Body of pancreas (tissue), 4 donors: Measurements from ENCODE around the gene ACAD9. TPM values are rescaled to one million over a fixed set of nuclear protein-coding genes. Genes with fewer than 3 reads are reported as not detected.

Source experiments
- ATAC-seq: fragments of 150-250 bp; one replicate; pipeline ENCODE4 v1.9.1; 2016
- DNase-seq, 4 donors: peaks; one replicate each; pipeline ENCODE4 v3.0.0-alpha.2; 2019
- H3K27ac ChIP-seq, 4 donors: fragments of 200-600 bp; sonication (generic); 1 replicate in 3 of 4; 2 replicates in 1 of 4; pipeline versions ENCODE4 v1.5.1 to v1.6.1; 2016 to 2019; ENCODE audit warnings: mild to moderate bottlenecking in 1 of 4, mixed read lengths in 1 of 4, moderate library complexity in 1 of 4
- H3K27me3 ChIP-seq, 2 donors: fragments of 200-600 bp; sonication (generic); one replicate each; pipeline ENCODE4 v1.6.0; 2016; ENCODE audit warnings: mild to moderate bottlenecking in 1 of 2
- H3K36me3 ChIP-seq, 2 donors: fragments of 200-600 bp; sonication (generic); replicated peaks in 1 of 2; 2 replicates each; pipeline ENCODE4 v1.5.1; 2016; ENCODE audit warnings: low read depth in 2 of 2; ENCODE audit not compliant: insufficient read depth in 1 of 2
- H3K4me1 ChIP-seq: fragments of 200-600 bp; sonication (generic); one replicate; pipeline ENCODE4 v1.6.0; 2016
- H3K4me3 ChIP-seq, 2 donors: fragments of 200-600 bp; sonication (generic); 1 replicate in 1 of 2; 2 replicates in 1 of 2; pipeline ENCODE4 v1.5.1; 2016 to 2019
- H3K9me3 ChIP-seq, 3 donors: fragments of 200-600 bp; sonication (generic); 1 replicate in 2 of 3; 2 replicates in 1 of 3; pipeline ENCODE4 v1.5.1; 2016
- CTCF ChIP-seq, 7 experiments: fragments of 450-650 bp in 4 of 7; fragments of 200-600 bp in 3 of 7; sonication (generic) in 3 of 7; IDR thresholded peaks; one replicate each; pipeline ENCODE4 v1.5.1; 2016 to 2019; ENCODE audit warnings: antibody characterized with exemption in 7 of 7
- POLR2A ChIP-seq, 3 donors: fragments of 450-650 bp; IDR thresholded peaks; one replicate each; pipeline ENCODE4 v1.6.1; 2016; ENCODE audit warnings: antibody characterized with exemption in 3 of 3, mild to moderate bottlenecking in 2 of 3
- WGBS, 2 donors: methylation state at CpG; one replicate each; pipeline ENCODE4 v1.1.5; 2017; 5-methylcytosine and 5-hydroxymethylcytosine counted together
- intact Hi-C: fragments of 100-400 bp; cut with DNase I; formaldehyde crosslinking; loops from one replicate; pipeline ENCODE4 v1.15.1; 2023
- total RNA-seq, 2 donors: library from RNA; depleted of rRNA; stranded (reverse); fragments of >200 nt; gene quantifications; one replicate each; pipeline ENCODE4 v1.1.0, GENCODE V29; 2016

ACAD9 gene
- total RNA-seq, 2 donors from 2014 or later: 22.8 to 46.5 TPM

GRCh38 chr3:128932516-128933212 is 53.2 kb downstream of the ACAD9 start:
- intact Hi-C loops: no loop called here
- Histone ChIP-seq H3K4me1 (no peaks in the 10 kb centered on the region), H3K27ac (no peak overlapping the region), H3K27me3 (no peaks in the 10 kb centered on the region), H3K9me3 (no peaks in the 10 kb centered on the region), H3K4me3 (no peak overlapping the region), H3K36me3 (no peaks in the 10 kb centered on the region)
- TF ChIP-seq POLR2A (IDR thresholded peaks at IDR 0.05) (no peak), CTCF (IDR thresholded peaks at IDR 0.05) (no peak)
- DNase-seq (no peak), ATAC-seq (no peak)
- 40 to 69% methylated on average over 2 to 11 of the region's 12 CpGs for WGBS, 2 donors

DNA sequence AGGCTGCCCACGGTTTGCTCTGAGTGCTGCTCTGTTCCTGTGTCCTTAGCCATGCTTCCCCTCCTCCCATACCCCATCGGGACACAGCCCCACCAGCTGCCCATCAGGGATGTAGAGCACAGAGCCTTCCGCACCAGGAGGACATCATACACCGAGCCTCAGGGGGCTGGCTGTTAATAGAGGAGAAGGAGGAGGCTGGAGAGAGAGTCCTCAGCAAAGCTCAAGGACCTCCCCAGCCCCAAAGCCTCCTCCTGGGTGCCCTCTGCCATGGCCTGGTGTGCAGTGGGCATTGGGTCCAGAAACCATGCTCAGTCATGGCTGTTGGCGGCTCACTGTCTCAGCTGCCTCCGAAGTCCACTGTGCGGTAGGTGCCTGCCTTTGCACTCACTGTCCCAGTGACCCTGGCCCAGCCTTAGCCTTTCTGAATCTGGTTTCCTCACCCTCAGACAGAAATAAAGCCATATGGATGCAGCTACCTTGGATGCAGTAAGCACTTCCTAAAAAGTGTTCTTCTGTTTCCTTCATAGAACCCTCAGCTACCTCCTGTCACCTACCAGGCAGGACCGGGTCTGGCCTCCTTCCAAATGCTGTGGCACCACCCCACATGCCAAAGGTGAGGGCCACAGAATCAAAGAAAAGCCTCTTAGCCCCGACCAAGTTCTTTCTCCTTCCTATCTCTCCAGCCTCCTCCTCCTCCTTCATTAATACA is 53.9 kb downstream of the ACAD9 start:
- ATAC-seq (no peak), DNase-seq (no peak)
- TF ChIP-seq POLR2A (IDR thresholded peaks at IDR 0.05) (no peak), CTCF (IDR thresholded peaks at IDR 0.05) (no peak)
- Histone ChIP-seq H3K36me3 (no peaks in the 10 kb centered on the region), H3K4me1 (no peaks in the 10 kb centered on the region), H3K4me3 (no peak overlapping the region), H3K9me3 (no peaks in the 10 kb centered on the region), H3K27me3 (no peaks in the 10 kb centered on the region), H3K27ac (no peak overlapping the region)
- intact Hi-C loops: no loop called here
- WGBS, 2 donors: 66% methylated on average over 9 of the region's 9 CpGs

- no peaks in the 10 kb centered on the region for H3K4me1 ChIP-seq
- H3K4me3 ChIP-seq: no peak overlapping the region
- ATAC-seq (no peak), DNase-seq (no peak)
- TF ChIP-seq CTCF (IDR thresholded peaks at IDR 0.05): no peak
- TF ChIP-seq POLR2A (IDR thresholded peaks at IDR 0.05): no peak
- 79 to 80% methylated on average over 2 of the region's 2 CpGs for WGBS, 2 donors
- intact Hi-C loops: no loop called here
- H3K27me3 ChIP-seq: no peaks in the 10 kb centered on the region
- no peaks in the 10 kb centered on the region for H3K36me3 ChIP-seq
- H3K27ac ChIP-seq: no peak overlapping the region
- H3K9me3 ChIP-seq: no peaks in the 10 kb centered on the region
These were observed 54.5 kb downstream of the ACAD9 start for GRCh38 chr3:128933922-128934253.

GRCh38 chr3:128935922-128936321 is 56.5 kb downstream of the ACAD9 start:
- intact Hi-C loops: no loop called here
- Histone ChIP-seq H3K27me3 (no peaks in the 10 kb centered on the region), H3K36me3 (no peaks in the 10 kb centered on the region), H3K27ac (no peak overlapping the region), H3K4me1 (no peaks in the 10 kb centered on the region), H3K4me3 (no peak overlapping the region), H3K9me3 (no peaks in the 10 kb centered on the region)
- WGBS, 2 donors: 45% methylated on average over 2 of the region's 2 CpGs; no CpG with 5 or more reads in 1 of the 2 donors
- TF ChIP-seq POLR2A (IDR thresholded peaks at IDR 0.05): no peak
- TF ChIP-seq CTCF (IDR thresholded peaks at IDR 0.05): no peak
- DNase-seq: no peak
- ATAC-seq: no peak

GRCh38 chr3:128936341-128936740 is 56.9 kb downstream of the ACAD9 start:
- Histone ChIP-seq H3K4me1 (no peaks in the 10 kb centered on the region), H3K9me3 (no peaks in the 10 kb centered on the region), H3K27me3 (no peaks in the 10 kb centered on the region), H3K4me3 (no peak overlapping the region), H3K27ac (no peak overlapping the region), H3K36me3 (no peaks in the 10 kb centered on the region)
- TF ChIP-seq POLR2A (IDR thresholded peaks at IDR 0.05): no peak
- TF ChIP-seq CTCF (IDR thresholded peaks at IDR 0.05): no peak
- ATAC-seq (no peak), DNase-seq (no peak)
- intact Hi-C loops: no loop called here
- 45 to 57% methylated on average over 4 of the region's 4 CpGs for WGBS, 2 donors
